Suprapubic skin (tissue), 4 donors: ENCODE results near the gene CHIT1. TPM values are rescaled to one million over a fixed set of nuclear protein-coding genes. Genes with fewer than 3 reads are reported as not detected.

Experiments used
- DNase-seq, 2 donors: peaks; one replicate each; pipeline ENCODE4 v3.0.0-alpha.2; 2019; ENCODE audit warnings: low spot score in 2 of 2
- H3K27ac ChIP-seq: fragments of 200-600 bp; sonication (generic); one replicate; pipeline ENCODE4 v1.5.1; 2019
- H3K27me3 ChIP-seq: fragments of 200-600 bp; sonication (generic); one replicate; pipeline ENCODE4 v1.5.1; 2019
- H3K36me3 ChIP-seq: fragments of 200-600 bp; sonication (generic); one replicate; pipeline ENCODE4 v1.5.1; 2019
- H3K4me1 ChIP-seq: fragments of 200-600 bp; sonication (generic); one replicate; pipeline ENCODE4 v1.5.1; 2019
- H3K4me3 ChIP-seq: fragments of 200-600 bp; sonication (generic); one replicate; pipeline ENCODE4 v1.5.1; 2019; ENCODE audit warnings: mild to moderate bottlenecking
- H3K9me3 ChIP-seq: fragments of 200-600 bp; sonication (generic); one replicate; pipeline ENCODE4 v1.5.1; 2019
- EP300 ChIP-seq: sonication (generic); formaldehyde crosslinking; IDR thresholded peaks from one replicate; pipeline ENCODE4 v1.6.1; 2017; ENCODE audit warnings: antibody characterized with exemption
- POLR2A ChIP-seq, 2 donors: fragments of 450-650 bp; IDR thresholded peaks; one replicate each; pipeline ENCODE4 v1.6.1; 2017; ENCODE audit warnings: antibody characterized with exemption in 2 of 2, mild to moderate bottlenecking in 2 of 2, moderate library complexity in 2 of 2
- POLR2AphosphoS5 ChIP-seq, 3 donors: sonication (generic); formaldehyde crosslinking; IDR thresholded peaks; one replicate each; pipeline ENCODE4 v1.6.1; 2017; ENCODE audit warnings: antibody characterized with exemption in 3 of 3
- WGBS: methylation state at CpG from one replicate; pipeline ENCODE4 v1.1.5; 2018; 5-methylcytosine and 5-hydroxymethylcytosine counted together
- total RNA-seq, 4 donors: library from RNA; depleted of rRNA; stranded (reverse); fragments of >200 nt; gene quantifications; one replicate each; pipeline ENCODE4 v1.1.0, GENCODE V29; 2016
- TF ChIP-seq, protein P1 (sequence below), 2 donors: fragments of 200-600 bp in 1 of 2; fragments of 450-650 bp in 1 of 2; sonication (generic) in 1 of 2; IDR thresholded peaks; one replicate each; pipeline ENCODE4 v1.5.1; 2016 to 2019; ENCODE audit warnings: antibody characterized with exemption in 2 of 2, mild to moderate bottlenecking in 1 of 2, moderate library complexity in 1 of 2

The CHIT1 gene
- total RNA-seq, 4 donors from 2014 or later: 0.23 to 0.68 (median 0.32) TPM; not detected in 1

- no peak overlapping the region for H3K4me3 ChIP-seq
- H3K36me3 ChIP-seq: no peaks in the 10 kb centered on the region
- H3K4me1 ChIP-seq: peaks cover 32% of the 10 kb centered on the region
- no peaks in the 10 kb centered on the region for H3K9me3 ChIP-seq
- H3K27me3 ChIP-seq: no peaks in the 10 kb centered on the region
- H3K27ac ChIP-seq: peak overlapping the region; percentile 50
- TF ChIP-seq EP300: no peak
- WGBS: 80% methylated on average over 3 of the region's 3 CpGs
- no peak for DNase-seq
Observed at GRCh38 chr1:203187689-203188264, 41.7 kb downstream of the CHIT1 start.

DNA sequence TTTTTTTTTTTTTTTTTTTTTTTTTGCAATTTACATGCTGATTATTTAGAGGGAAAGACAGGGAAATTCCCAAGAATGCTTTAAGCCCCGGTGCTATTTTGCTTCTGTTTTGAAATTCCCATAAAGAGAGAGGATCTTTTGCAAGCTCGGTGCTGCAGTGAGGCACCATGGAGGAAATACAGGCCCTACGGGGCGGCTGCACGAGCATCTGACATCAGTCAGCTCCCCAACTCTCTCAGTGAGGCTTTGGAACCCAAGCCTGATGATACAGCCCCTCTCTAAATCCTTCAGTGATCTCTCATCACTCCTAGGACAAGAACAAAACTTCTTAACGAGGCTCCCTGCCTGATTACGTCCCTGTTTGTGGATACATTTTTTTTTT, 42.2 kb downstream of the CHIT1 start:
- Histone ChIP-seq H3K36me3 (no peaks in the 10 kb centered on the region), H3K27me3 (no peaks in the 10 kb centered on the region), H3K4me1 (peaks cover 32% of the 10 kb centered on the region), H3K9me3 (no peaks in the 10 kb centered on the region), H3K4me3 (no peak overlapping the region), H3K27ac (peak overlapping the region; percentile 50)
- TF ChIP-seq EP300 (no peak), POLR2AphosphoS5 (IDR thresholded peaks at IDR 0.05) (no peak), POLR2A (IDR thresholded peaks at IDR 0.05) (no peak)
- TF ChIP-seq, protein P1, sequence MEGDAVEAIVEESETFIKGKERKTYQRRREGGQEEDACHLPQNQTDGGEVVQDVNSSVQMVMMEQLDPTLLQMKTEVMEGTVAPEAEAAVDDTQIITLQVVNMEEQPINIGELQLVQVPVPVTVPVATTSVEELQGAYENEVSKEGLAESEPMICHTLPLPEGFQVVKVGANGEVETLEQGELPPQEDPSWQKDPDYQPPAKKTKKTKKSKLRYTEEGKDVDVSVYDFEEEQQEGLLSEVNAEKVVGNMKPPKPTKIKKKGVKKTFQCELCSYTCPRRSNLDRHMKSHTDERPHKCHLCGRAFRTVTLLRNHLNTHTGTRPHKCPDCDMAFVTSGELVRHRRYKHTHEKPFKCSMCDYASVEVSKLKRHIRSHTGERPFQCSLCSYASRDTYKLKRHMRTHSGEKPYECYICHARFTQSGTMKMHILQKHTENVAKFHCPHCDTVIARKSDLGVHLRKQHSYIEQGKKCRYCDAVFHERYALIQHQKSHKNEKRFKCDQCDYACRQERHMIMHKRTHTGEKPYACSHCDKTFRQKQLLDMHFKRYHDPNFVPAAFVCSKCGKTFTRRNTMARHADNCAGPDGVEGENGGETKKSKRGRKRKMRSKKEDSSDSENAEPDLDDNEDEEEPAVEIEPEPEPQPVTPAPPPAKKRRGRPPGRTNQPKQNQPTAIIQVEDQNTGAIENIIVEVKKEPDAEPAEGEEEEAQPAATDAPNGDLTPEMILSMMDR (IDR thresholded peaks at IDR 0.05): no peak
- no peak for DNase-seq
- WGBS: 30% methylated on average over 7 of the region's 7 CpGs

GRCh38 chr1:203186446-203187303, 42.8 kb downstream of the CHIT1 start, which contains the start of gene CHI3L1:
Gene CHI3L1 (minus strand): TSS chr1:203186704. CDS start chr1:203186623, 81 bp downstream.
- Histone ChIP-seq H3K4me3 (no peak within 1 kb of the TSS), H3K36me3 (no peaks in the 10 kb centered on the region), H3K27me3 (no peaks in the 10 kb centered on the region), H3K9me3 (no peaks in the 10 kb centered on the region), H3K4me1 (peaks cover 32% of the 10 kb centered on the region), H3K27ac (peak within 1 kb of the TSS; percentile 73)
- peak in 1 of 2 donors; percentile 70 for DNase-seq
- 33% methylated on average over 13 of the region's 14 CpGs for WGBS
- no peak for TF ChIP-seq POLR2AphosphoS5 (IDR thresholded peaks at IDR 0.05)
- TF ChIP-seq, protein P1 (IDR thresholded peaks at IDR 0.05): no peak
- no peak for TF ChIP-seq EP300
- TF ChIP-seq POLR2A (IDR thresholded peaks at IDR 0.05): no peak

DNA sequence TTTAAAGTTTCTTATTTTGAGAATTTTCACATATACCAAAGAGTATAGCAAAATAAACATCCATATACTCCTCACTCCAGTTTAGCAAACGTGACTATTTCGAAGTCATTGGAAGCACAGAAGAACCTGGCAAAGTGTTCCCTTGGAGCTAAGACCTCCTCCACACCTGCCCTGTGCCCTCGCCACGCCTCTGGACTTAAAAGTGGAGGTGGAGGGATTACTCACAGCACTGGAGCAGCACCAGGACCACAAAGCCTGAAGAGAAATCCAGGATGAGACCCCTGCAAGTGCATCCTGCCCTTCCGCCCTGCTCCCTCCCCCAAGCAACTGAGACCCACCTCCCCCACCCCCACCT, 43.4 kb downstream of the CHIT1 start:
- Histone ChIP-seq H3K4me1 (peaks cover 32% of the 10 kb centered on the region), H3K27ac (peak overlapping the region; percentile 73), H3K36me3 (no peaks in the 10 kb centered on the region), H3K9me3 (no peaks in the 10 kb centered on the region), H3K27me3 (no peaks in the 10 kb centered on the region), H3K4me3 (no peak overlapping the region)
- no peak for TF ChIP-seq POLR2AphosphoS5 (IDR thresholded peaks at IDR 0.05)
- TF ChIP-seq, protein P1 (IDR thresholded peaks at IDR 0.05): no peak
- no peak for TF ChIP-seq EP300
- no peak for TF ChIP-seq POLR2A (IDR thresholded peaks at IDR 0.05)
- DNase-seq: peak in 1 of 2 donors; percentile 33
- WGBS: 64% methylated on average over 5 of the region's 5 CpGs

DNA sequence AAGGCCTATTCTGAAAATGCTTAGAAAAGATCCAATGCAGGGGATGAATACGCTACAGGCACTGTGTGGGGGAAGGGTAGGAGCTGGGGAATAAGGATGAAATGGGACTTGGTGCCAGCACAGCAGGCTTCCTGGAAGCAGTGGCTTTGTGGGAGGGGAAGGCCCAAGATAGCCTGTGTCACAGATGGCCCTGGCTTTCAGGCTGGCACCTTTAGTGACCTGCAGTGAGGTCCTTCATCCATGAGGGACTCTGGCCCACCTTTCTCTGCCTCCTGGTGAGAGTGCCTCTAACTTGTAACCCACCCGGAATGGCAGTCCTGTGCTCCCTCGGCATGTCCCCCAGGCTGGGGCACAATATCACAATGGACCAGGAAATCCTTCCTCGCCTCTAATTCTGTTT, 43.9 kb downstream of the CHIT1 start:
- 83% methylated on average over 4 of the region's 4 CpGs for WGBS
- peak in 1 of 2 donors; percentile 17 for DNase-seq

More for the DNA sequence above, 43.9 kb downstream of the CHIT1 start:
- no peaks in the 10 kb centered on the region for H3K27me3 ChIP-seq
- peak overlapping the region; percentile 73 for H3K27ac ChIP-seq
- no peak overlapping the region for H3K4me3 ChIP-seq
- TF ChIP-seq POLR2AphosphoS5 (IDR thresholded peaks at IDR 0.05): no peak
- TF ChIP-seq POLR2A (IDR thresholded peaks at IDR 0.05): no peak
- TF ChIP-seq, protein P1 (IDR thresholded peaks at IDR 0.05): no peak
- TF ChIP-seq EP300: no peak
- H3K36me3 ChIP-seq: no peaks in the 10 kb centered on the region
- no peaks in the 10 kb centered on the region for H3K9me3 ChIP-seq
- H3K4me1 ChIP-seq: peaks cover 32% of the 10 kb centered on the region
